ENCODE results near the gene SRPK3. TPM values are rescaled to one million over a fixed set of nuclear protein-coding genes. Genes with fewer than 3 reads are reported as not detected.

Gene SRPK3
- total RNA-seq, 2 experiments from 2014 or later = not detected

DNA sequence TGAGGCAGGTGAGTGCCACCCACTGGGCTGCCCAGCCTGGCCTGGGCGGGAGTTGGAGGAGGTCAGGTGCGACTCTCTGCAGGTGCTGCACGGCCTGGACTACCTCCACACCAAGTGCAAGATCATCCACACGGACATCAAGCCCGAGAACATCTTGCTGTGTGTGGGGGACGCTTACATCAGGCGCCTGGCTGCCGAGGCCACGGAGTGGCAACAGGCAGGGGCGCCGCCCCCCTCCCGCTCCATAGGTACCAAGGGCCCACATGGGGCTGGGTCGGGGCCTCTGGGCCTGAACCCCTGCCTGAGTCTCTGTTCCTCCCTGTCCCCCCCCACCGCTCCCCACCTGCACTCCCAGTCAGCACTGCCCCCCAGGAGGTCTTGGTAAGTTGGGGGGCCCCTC, 2.0 kb downstream of the SRPK3 start:
- no TSS peak for BruUV-seq (replicated peaks)
- H3K4me3 ChIP-seq (ENCODE audit: low read depth, low read length, poor library complexity, severe bottlenecking) = no peak overlapping the region
- H3K36me3 ChIP-seq (ENCODE audit: insufficient read depth, low read length) = no peaks in the 10 kb centered on the region; the same call in 1 of the 2 replicates
- peaks cover 3% of the 10 kb centered on the region for H3K4me1 ChIP-seq (ENCODE audit: insufficient read depth, low read length, poor library complexity, severe bottlenecking)
- no peaks in the 10 kb centered on the region for H3K9me3 ChIP-seq (ENCODE audit: low read length)
- no peaks in the 10 kb centered on the region for H3K79me2 ChIP-seq (ENCODE audit: insufficient read depth, low read depth, low read length)
- no peak overlapping the region for H3K27ac ChIP-seq (ENCODE audit: low read depth, low read length, poor library complexity, severe bottlenecking)
- intact Hi-C loops (cut with micrococcal nuclease; ENCODE audit: unreplicated experiment) = no loop called here
- H3K4me2 ChIP-seq (ENCODE audit: low read length) = no peak overlapping the region
- CTCF ChIA-PET (ENCODE audit: unreplicated experiment) = no interaction called here
- H2AFZ ChIP-seq (ENCODE audit: low read length) = no peak overlapping the region
- POLR2A ChIA-PET = no interaction called here
- no peak for TF ChIP-seq EZH2phosphoT487 (IDR thresholded peaks at IDR 0.05; ENCODE audit: borderline replicate concordance, low read depth, low read length)
- TF ChIP-seq CTCF (conservative IDR thresholded peaks at IDR 0.05; ENCODE audit: low read length) = no peak
- no peaks in the 10 kb centered on the region for H3K9me2 ChIP-seq (ENCODE audit: insufficient read depth, low read length)
- no peaks in the 10 kb centered on the region for H4K20me1 ChIP-seq (ENCODE audit: insufficient read depth, low read length)
- DNase-seq (ENCODE audit: low spot score) = no peak

- H3K79me2 ChIP-seq (ENCODE audit: insufficient read depth, low read depth, low read length) = no peaks in the 10 kb centered on the region
- H3K27ac ChIP-seq (ENCODE audit: low read depth, low read length, poor library complexity, severe bottlenecking) = no peak overlapping the region
- peaks cover 3% of the 10 kb centered on the region for H3K4me1 ChIP-seq (ENCODE audit: insufficient read depth, low read length, poor library complexity, severe bottlenecking)
- POLR2A ChIA-PET = no interaction called here
- H3K9me3 ChIP-seq (ENCODE audit: low read length) = no peaks in the 10 kb centered on the region
- no peak for DNase-seq (ENCODE audit: low spot score)
- no peak overlapping the region for H3K4me2 ChIP-seq (ENCODE audit: low read length)
- no peaks in the 10 kb centered on the region for H3K9me2 ChIP-seq (ENCODE audit: insufficient read depth, low read length)
- no peaks in the 10 kb centered on the region; the same call in 1 of the 2 replicates for H3K36me3 ChIP-seq (ENCODE audit: insufficient read depth, low read length)
- intact Hi-C loops (cut with micrococcal nuclease; ENCODE audit: unreplicated experiment) = no loop called here
- TF ChIP-seq EZH2phosphoT487 (IDR thresholded peaks at IDR 0.05; ENCODE audit: borderline replicate concordance, low read depth, low read length) (no peak), CTCF (conservative IDR thresholded peaks at IDR 0.05; ENCODE audit: low read length) (no peak)
- CTCF ChIA-PET (ENCODE audit: unreplicated experiment) = interaction anchor here (0.6 kb wide), 1 partner anchor 97 kb away, joined by 3 read pairs; no protein-coding TSS in a partner anchor
- H3K4me3 ChIP-seq (ENCODE audit: low read depth, low read length, poor library complexity, severe bottlenecking) = no peak overlapping the region
- no TSS peak for BruUV-seq (replicated peaks)
- no peak overlapping the region for H2AFZ ChIP-seq (ENCODE audit: low read length)
- no peaks in the 10 kb centered on the region for H4K20me1 ChIP-seq (ENCODE audit: insufficient read depth, low read length)
Measured at GRCh38 chrX:153783378-153784013, 2.7 kb downstream of the SRPK3 start.

DNA sequence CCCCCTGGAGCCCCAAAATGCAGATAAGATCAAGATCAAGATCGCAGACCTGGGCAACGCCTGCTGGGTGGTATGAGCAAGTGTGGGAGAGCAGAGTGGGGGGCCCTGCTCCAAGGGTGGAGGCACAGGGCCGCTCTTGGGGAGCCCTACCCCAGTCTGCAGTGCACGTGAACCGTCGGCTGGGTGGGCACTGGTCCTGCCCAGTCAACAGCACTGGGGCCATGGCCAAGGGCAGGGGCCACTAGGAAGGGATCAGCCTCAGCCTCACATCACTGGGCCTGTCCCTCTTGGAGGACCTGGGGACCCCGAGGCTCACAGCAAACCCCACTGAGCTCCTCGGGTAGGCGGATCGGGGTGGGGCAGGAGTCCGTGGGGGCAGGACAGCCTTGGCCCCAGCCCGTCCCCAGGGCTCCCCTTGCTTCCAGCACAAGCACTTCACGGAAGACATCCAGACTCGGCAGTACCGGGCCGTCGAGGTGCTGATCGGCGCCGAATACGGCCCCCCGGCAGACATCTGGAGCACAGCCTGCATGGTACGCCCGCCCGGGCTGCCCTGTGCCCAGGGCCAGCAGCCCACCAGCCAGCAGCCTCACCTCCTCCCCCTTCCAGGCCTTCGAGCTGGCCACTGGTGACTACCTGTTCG, 3.6 kb downstream of the SRPK3 start:
- Histone ChIP-seq H3K4me1 (ENCODE audit: insufficient read depth, low read length, poor library complexity, severe bottlenecking) (peaks cover 3% of the 10 kb centered on the region), H3K9me2 (ENCODE audit: insufficient read depth, low read length) (no peaks in the 10 kb centered on the region), H3K9me3 (ENCODE audit: low read length) (no peaks in the 10 kb centered on the region), H2AFZ (ENCODE audit: low read length) (no peak overlapping the region), H3K79me2 (ENCODE audit: insufficient read depth, low read depth, low read length) (no peaks in the 10 kb centered on the region), H3K4me2 (ENCODE audit: low read length) (no peak overlapping the region), H3K36me3 (ENCODE audit: insufficient read depth, low read length) (no peaks in the 10 kb centered on the region; the same call in 1 of the 2 replicates), H4K20me1 (ENCODE audit: insufficient read depth, low read length) (no peaks in the 10 kb centered on the region), H3K4me3 (ENCODE audit: low read depth, low read length, poor library complexity, severe bottlenecking) (no peak overlapping the region), H3K27ac (ENCODE audit: low read depth, low read length, poor library complexity, severe bottlenecking) (no peak overlapping the region)
- TF ChIP-seq CTCF (conservative IDR thresholded peaks at IDR 0.05; ENCODE audit: low read length) (no peak), EZH2phosphoT487 (IDR thresholded peaks at IDR 0.05; ENCODE audit: borderline replicate concordance, low read depth, low read length) (no peak)
- no peak for DNase-seq (ENCODE audit: low spot score)
- BruUV-seq (replicated peaks) = no TSS peak
- intact Hi-C loops (cut with micrococcal nuclease; ENCODE audit: unreplicated experiment) = no loop called here
- ChIA-PET POLR2A (no interaction called here), CTCF (ENCODE audit: unreplicated experiment) (interaction anchor here (0.6 kb wide), 1 partner anchor 150 kb away, joined by 13 read pairs; the partner anchor contains the start of gene NAA10)
